NCI-H748 treated with DMSO at 0.1 percent for 48 hours (cell line): Measurements from ENCODE around the gene MT1A.

Experiments
- DNase-seq: peaks from one replicate; lab custom pipeline; 2025; lab: John Stamatoyannopoulos, UW

The MT1A gene

DNA sequence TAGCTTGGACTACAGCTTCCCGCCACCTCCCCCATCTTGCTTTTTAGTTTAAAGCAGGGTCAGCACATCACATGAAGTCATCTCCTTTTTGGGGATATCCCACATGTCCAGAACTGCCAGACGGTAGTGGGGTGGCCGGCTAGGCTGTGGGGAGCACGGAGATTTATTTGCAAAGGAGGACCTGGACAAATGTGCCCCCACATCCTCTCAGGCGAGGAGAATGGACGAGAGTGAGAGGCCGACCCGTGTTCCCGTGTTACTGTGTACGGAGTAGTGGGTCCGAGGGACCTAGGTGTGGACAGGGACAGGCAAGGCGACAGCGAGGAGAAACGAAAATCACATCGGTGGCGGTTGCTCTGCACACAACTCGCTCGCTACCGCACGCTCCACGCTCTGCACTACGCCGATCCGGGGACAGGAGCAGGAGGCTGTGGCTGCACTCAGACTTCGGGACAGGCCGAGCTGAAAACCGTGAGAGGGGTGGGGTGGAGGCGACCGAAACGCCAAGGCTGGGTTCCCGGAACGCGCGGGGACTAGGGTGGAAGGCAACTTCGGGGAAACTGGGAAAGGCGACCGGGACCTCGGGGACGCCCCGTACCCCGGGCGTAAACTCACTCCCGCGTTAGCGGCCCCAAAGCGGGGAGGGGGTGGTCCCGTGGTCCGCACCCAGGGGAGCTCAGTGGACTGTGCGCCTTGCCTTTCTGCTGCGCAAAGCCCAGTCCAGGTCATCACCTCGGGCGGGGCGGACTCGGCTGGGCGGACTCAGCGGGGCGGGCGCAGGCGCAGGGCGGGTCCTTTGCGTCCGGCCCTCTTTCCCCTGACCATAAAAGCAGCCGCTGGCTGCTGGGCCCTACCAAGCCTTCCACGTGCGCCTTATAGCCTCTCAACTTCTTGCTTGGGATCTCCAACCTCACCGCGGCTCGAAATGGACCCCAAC lies at the start of gene MT1A:
Gene MT1A (plus strand): TSS at position 853 of the 937 bp plus-strand sequence. CDS start 73 bp downstream, at position 926.
- no peak for DNase-seq

DNA sequence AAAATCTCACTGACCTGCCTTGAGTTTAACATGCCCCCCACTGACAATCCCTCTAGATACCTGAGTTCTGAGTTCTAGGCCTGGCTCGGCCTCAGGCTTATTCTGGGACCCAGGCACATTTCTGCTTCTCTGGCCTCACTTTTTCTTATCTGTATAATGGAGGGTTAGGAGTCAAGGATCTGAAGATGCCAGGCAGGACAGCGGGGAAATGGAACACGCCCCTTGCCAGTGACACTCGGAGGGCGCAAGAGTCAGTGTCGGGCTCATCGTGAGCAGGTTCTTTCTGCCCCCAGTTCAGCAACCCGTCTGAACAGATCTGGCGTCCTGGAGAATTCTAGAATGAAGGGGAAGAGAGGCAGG lies 49.7 kb upstream of the MT1A start:
- no peak for DNase-seq

GRCh38 chr16:56589141-56590039 lies 49.1 kb upstream of the MT1A start, which contains the start of gene MT3:
MT3 (plus strand) TSS chr16:56589528; CDS start chr16:56589591, 63 bp downstream.
- peak; percentile 16 for DNase-seq

GRCh38 chr16:56591377-56592060 lies 46.9 kb upstream of the MT1A start:
- DNase-seq: no peak

GRCh38 chr16:56593573-56594291 lies 44.7 kb upstream of the MT1A start:
- DNase-seq: no peak

- no peak for DNase-seq
Measured at GRCh38 chr16:56594292-56594619, 44.2 kb upstream of the MT1A start.

- DNase-seq: peak; percentile 0
Measured at GRCh38 chr16:56600398-56600999, 38.0 kb upstream of the MT1A start.

DNA sequence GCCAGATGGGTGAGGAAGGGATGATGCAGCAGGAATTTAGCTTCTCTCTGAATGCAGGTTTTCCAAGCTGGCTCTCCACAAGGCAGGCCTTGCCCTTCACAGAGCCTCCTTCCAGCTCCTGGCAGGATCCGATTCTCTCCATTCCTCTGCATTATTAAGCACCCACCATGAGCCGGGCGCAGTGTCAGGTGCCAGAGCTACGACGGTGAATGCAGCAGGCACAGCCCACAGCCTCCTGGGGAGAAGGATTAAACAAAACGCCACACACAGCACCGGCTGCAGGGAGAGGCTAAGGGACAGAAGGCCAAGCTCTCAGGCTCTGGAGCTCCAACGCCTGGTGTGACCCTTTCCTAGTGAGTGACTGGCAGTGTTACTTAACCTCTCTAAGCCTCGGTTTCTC lies 37.1 kb upstream of the MT1A start:
- no peak for DNase-seq

- no peak for DNase-seq
Measured at GRCh38 chr16:56603589-56603988, 34.9 kb upstream of the MT1A start.

- no peak for DNase-seq
Measured at GRCh38 chr16:56604966-56605365, 33.5 kb upstream of the MT1A start.

DNA sequence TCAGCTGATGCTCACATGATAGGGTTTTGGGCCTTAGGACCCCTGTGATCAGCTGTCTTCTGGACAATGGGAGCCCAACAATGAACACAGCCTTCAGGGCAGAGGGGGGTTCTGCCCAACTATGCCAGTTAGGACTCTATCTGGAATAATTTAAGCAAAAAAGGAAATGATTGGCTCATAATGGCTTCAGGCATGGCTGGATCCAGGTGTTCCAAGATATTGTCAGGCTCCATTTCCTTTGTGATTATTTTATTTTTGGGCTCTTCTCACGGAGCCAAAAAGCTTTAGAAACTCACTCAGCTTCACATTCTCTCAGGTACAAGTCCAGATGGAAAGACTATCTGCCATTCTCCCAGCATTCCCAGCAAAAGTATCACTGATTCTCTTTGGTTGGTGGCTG lies 33.0 kb upstream of the MT1A start:
- DNase-seq: no peak

DNA sequence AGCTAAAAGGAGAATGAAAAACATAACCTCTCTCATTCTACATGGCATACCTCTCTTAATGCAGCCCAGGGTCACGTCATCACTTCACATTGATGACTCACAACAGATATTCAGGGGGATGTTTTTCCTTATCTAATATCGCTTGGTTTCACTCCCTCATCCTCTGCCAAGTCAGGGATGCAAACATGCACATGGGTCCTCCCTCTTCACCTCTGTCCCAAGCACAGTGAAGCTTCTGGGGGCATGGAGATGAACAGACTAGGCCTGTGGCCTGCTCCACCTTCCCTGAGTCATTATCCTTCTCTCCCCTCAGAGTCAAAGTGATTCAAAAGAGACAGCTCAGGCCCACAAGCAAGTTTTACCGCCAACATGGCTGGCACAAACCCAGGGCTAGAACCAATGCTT lies 32.4 kb upstream of the MT1A start:
- DNase-seq: no peak

- DNase-seq: no peak
Measured at GRCh38 chr16:56606476-56607108, 31.9 kb upstream of the MT1A start.

DNA sequence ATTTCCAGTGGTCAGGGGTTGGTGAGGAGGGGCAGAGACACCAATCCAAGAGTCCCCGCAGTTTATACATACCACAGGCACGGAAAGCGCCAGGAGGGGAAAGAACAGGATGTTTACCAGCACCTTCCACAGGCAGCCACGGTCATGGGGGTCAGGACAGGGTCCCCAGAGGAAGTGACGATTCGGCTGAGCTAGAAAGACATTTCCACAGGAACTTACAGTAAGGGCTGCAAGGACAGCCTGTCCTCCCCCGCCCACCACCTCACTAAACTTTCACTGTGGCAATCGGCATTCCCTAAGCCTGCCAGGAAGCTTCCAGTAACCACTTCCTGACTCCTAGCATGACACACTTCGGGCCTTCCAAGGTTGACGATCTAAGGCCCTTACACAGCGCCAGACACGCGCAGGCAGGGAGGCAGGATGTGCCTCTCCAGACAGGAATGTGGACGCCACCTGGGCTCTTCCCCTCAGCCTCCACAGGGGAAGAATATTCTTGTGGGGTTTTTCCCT lies 31.3 kb upstream of the MT1A start:
- no peak for DNase-seq

DNA sequence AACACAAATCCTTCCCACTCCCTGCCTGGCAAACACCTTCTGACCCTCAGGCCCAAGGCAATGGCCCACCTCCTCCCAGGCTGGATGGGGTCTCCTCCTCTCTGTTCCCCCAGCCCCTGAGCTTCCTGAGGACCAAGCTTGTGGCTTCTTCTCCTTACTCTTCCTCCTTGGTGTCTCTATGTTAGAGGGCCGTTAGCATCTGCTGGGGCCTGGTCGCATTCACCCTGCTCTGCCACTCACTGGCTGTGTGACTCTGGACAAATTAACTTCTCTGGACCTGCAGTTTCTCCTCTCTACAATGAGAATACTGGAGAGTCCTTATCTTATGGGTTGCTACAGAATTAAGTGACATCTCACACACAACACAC lies 30.8 kb upstream of the MT1A start:
- DNase-seq: no peak

DNA sequence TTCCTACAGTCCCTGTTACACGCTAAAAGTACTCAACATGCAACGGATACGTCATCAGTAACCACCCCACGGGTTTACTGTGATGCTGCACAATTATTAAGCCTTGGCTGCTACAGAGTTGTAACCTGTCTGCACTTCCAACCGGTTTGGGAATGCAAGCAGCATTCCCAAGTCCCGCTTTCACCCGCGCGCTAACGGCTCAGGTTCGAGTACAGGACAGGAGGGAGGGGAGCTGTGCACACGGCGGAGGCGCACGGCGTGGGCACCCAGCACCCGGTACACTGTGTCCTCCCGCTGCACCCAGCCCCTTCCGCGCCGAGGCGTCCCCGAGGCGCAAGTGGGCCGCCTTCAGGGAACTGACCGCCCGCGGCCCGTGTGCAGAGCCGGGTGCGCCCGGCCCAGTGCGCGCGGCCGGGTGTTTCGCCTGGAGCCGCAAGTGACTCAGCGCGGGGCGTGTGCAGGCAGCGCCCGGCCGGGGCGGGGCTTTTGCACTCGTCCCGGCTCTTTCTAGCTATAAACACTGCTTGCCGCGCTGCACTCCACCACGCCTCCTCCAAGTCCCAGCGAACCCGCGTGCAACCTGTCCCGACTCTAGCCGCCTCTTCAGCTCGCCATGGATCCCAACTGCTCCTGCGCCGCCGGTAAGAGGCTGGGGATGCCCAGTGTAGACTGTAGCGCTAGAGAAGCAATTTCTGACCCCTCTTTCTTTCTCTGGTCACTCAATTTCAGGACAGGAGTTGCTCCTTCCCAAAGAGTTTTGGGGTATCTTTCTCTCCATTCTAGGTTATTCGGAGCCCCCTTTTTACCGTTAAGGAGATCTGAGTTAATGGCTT lies 30.2 kb upstream of the MT1A start, which contains the start of gene MT2A:
Gene MT2A (plus strand): TSS at position 542 of the 833 bp plus-strand sequence. CDS start 72 bp downstream, at position 614.
- peak; percentile 79 for DNase-seq

DNA sequence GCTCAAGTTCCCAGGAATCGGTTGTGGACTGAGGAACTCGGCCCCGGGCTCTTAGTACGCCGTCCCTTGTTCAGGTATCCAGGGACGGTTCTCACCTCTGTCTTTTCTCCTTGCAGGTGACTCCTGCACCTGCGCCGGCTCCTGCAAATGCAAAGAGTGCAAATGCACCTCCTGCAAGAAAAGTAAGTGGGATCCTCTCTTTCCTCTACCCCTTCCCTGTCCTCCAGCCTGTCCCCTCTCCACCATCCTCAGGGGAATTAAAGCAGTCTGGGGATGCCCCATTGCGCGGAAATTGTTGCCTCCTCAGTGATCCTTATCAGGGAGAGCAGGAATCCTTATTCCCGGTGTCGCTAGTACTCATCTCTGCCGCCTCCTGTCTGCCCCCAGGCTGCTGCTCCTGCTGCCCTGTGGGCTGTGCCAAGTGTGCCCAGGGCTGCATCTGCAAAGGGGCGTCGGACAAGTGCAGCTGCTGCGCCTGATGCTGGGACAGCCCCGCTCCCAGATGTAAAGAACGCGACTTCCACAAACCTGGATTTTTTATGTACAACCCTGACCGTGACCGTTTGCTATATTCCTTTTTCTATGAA lies 29.5 kb upstream of the MT1A start:
- no peak for DNase-seq

DNA sequence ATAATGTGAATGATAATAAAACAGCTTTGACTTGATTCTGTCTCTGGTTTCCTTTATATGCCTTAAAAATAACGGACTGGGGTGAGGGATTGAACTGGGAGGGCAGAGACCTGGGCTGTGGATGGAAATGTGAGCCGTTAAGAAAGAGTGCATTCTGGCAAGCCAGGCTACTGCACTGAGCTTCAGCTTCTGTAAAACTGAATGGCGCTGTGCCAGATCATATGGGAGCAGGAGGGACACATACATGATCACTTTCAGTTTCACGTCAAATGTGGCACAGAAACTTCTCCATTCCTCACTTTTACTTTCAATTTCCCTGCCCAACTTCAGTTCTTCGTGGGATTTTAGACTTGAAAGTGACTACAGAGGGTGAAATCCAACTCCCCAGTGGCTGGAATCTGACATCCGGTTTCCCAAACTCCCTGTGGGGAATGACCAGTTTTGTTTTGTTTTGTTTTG lies 29.0 kb upstream of the MT1A start:
- peak; percentile 32 for DNase-seq

GRCh38 chr16:56610017-56610608 lies 28.4 kb upstream of the MT1A start:
- DNase-seq: peak; percentile 4
